OCI-LY3 (cell line): ENCODE measurements around the gene CCKAR.

ENCODE experiments used
- H2AFZ ChIP-seq: fragments of 200-600, 300-600 bp; shearing (Covaris generic); 2 replicates; pipeline ENCODE4 v1.6.0; 2014; ENCODE audit warnings: antibody characterized with exemption, low read depth, low read length
- H3K27ac ChIP-seq: fragments of 200-600, 300-600 bp; sonication (generic); 2 replicates; pipeline ENCODE4 v1.5.1; 2014; ENCODE audit warnings: mild to moderate bottlenecking, low read length, moderate library complexity, mixed read lengths
- H3K27me3 ChIP-seq: fragments of 200-600, 300-600 bp; sonication (generic); 2 replicates; pipeline ENCODE4 v1.6.1; 2014; ENCODE audit warnings: low read depth, low read length, mixed read lengths
- H3K36me3 ChIP-seq: fragments of 200-600, 300-600 bp; sonication (generic); replicated peaks from 2 replicates; pipeline ENCODE3; 2014; ENCODE audit warnings: low read depth, low read length, mixed read lengths
- H3K4me1 ChIP-seq: fragments of 300-600, 200-600 bp; sonication (generic); 2 replicates; pipeline ENCODE4 v1.6.1; 2014; ENCODE audit warnings: low read length, mixed read lengths
- H3K4me2 ChIP-seq: fragments of 200-600, 300-600 bp; sonication (generic); 2 replicates; pipeline ENCODE4 v1.6.1; 2014; ENCODE audit warnings: low read length, mixed read lengths
- H3K4me3 ChIP-seq: fragments of 300-600, 200-600 bp; sonication (generic); 2 replicates; pipeline ENCODE4 v1.5.1; 2014; ENCODE audit warnings: antibody characterized with exemption, mild to moderate bottlenecking, low read length, moderate library complexity
- H3K79me2 ChIP-seq: fragments of 300-600, 200-600 bp; shearing (Covaris generic); 2 replicates; pipeline ENCODE4 v1.6.1; 2014; ENCODE audit warnings: mild to moderate bottlenecking, low read length, mixed read lengths
- H3K9ac ChIP-seq: fragments of 300-600, 200-600 bp; shearing (Covaris generic); 2 replicates; pipeline ENCODE4 v1.6.0; 2014; ENCODE audit warnings: mild to moderate bottlenecking, low read length, moderate library complexity
- H3K9me3 ChIP-seq: fragments of 200-600, 300-600 bp; shearing (Covaris generic); 2 replicates; pipeline ENCODE4 v1.6.1; 2014; ENCODE audit warnings: low read length, mixed read lengths; ENCODE audit not compliant: insufficient read depth
- H4K20me1 ChIP-seq: fragments of 200-600, 300-600 bp; sonication (generic); 2 replicates; pipeline ENCODE4 v1.6.1; 2016; ENCODE audit warnings: low read length, mixed read lengths; ENCODE audit not compliant: insufficient read depth
- EZH2phosphoT487 ChIP-seq: fragments of 200-600 bp; shearing (Covaris generic); IDR thresholded peaks from 2 replicates; pipeline ENCODE4 v1.6.1; 2018; ENCODE audit warnings: antibody characterized with exemption, mixed run types, low read depth
- TF ChIP-seq, protein P1 (sequence below): fragments of 200-600, 300-600 bp; sonication (generic); IDR thresholded peaks from 2 replicates; pipeline ENCODE4 v1.5.1; 2014; ENCODE audit warnings: antibody characterized with exemption, low read length, low read depth

Gene CCKAR, protein sequence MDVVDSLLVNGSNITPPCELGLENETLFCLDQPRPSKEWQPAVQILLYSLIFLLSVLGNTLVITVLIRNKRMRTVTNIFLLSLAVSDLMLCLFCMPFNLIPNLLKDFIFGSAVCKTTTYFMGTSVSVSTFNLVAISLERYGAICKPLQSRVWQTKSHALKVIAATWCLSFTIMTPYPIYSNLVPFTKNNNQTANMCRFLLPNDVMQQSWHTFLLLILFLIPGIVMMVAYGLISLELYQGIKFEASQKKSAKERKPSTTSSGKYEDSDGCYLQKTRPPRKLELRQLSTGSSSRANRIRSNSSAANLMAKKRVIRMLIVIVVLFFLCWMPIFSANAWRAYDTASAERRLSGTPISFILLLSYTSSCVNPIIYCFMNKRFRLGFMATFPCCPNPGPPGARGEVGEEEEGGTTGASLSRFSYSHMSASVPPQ

DNA sequence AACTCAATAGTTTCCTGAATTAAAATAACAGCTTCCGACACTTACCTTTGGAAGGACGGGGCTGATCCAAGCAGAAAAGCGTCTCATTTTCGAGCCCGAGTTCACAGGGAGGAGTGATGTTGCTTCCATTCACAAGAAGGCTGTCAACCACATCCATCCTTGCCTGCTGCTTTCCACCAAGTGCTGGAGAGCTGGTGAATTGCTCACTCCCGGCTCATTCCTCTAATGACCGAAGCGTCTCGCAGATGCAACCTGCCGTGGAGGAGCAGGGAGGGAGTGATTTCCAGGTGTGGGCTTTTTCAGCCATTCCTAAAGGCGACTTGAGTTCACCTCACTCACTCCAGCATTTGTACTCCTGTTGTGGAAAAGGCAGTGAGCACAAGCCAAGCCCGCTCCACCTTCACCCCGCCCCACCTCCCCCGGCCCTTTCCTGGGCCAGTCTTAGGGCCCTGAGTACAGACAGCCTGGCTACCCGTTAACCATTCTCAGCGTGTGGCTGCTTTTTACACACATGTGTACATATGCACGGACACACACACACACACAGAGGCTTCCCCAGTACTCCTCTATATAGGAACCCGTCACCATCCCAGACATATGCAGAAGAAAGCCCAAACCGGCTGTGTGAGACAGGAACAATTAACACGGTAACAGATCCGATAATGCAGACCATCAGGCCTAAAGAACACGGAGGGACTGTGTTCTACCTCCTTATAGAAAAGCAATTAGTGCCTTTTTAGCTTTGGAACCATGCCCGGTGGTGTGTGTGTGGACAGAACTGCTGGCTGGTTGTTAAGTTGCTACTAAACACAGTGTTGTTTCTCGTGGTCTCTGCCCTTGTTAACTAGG is at the start of gene CCKAR:
Gene CCKAR, minus strand, starts transcription at position 374 of the 849 bp plus-strand sequence. Its CDS starts 217 bp downstream, at position 157.
- Histone ChIP-seq H3K9me3 (no peaks in the 10 kb centered on the region), H3K27ac (no peak within 1 kb of the TSS), H3K4me2 (no peak within 1 kb of the TSS), H2AFZ (no peak within 1 kb of the TSS), H3K4me3 (no peak within 1 kb of the TSS), H3K79me2 (no peaks in the 10 kb centered on the region), H3K4me1 (no peaks in the 10 kb centered on the region), H4K20me1 (no peaks in the 10 kb centered on the region), H3K9ac (no peak within 1 kb of the TSS), H3K36me3 (no peaks in the 10 kb centered on the region), H3K27me3 (peaks cover 47% of the 10 kb centered on the region)
- TF ChIP-seq EZH2phosphoT487, result no peak

DNA sequence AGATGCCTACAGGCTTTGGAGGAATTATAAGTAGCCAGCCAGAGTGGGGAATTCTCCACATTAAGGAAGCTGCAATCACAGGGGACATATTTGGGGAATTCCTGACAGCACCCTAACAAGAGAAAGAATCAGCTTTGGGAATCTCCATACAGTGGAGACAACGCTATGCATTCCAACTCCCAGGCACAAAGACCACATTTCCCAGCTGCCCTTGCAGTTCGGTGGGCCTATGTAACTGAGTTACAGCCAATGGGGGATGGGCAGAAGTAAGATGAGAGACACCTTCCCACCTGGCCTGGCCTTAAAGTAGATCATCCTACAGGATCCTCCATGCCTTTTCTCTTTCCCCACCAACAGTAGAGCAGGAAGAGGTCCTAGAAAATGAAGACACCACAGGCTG is 43.4 kb upstream of the CCKAR start:
- Histone ChIP-seq H3K4me1 (peaks cover 3% of the 10 kb centered on the region; the same call in 1 of the 2 replicates), H3K36me3 (no peaks in the 10 kb centered on the region), H3K9ac (no peak overlapping the region), H3K27me3 (no peaks in the 10 kb centered on the region), H4K20me1 (no peaks in the 10 kb centered on the region), H3K4me2 (no peak overlapping the region), H2AFZ (no peak overlapping the region), H3K4me3 (no peak overlapping the region), H3K79me2 (no peaks in the 10 kb centered on the region), H3K27ac (no peak overlapping the region), H3K9me3 (no peaks in the 10 kb centered on the region)
- TF ChIP-seq EZH2phosphoT487, result no peak

DNA sequence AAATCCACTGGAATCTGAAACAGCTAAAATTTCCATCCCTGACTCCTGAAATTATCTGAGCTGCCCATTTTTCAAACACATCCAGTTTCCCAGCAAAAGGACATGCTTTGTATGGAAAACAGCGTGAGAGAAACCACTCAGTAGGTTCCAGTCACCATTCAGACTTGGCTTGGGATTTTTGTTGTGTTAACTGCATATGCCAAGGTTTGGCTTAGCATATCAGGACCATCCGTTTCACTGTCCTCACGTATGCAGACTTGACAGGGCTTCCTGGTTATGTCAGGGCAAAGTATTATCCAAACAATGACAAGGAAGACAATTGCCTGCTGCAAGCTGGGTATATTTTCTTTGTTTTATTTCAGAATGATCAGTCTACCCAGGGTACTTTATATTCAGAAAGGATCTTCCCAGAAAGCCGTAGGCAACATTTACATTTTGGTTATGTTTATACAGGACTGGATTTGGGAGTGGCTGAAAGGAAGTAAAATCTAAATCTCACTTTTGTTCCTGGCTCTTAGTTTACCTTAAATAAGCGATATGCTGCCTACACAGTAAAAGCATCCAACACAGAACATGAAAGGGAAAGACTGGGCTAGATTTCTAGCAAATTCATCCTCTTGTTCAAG is 41.3 kb upstream of the CCKAR start:
- Histone ChIP-seq H2AFZ (no peak overlapping the region), H3K9ac (no peak overlapping the region), H4K20me1 (no peaks in the 10 kb centered on the region), H3K27ac (no peak overlapping the region), H3K36me3 (no peaks in the 10 kb centered on the region), H3K79me2 (no peaks in the 10 kb centered on the region), H3K27me3 (no peaks in the 10 kb centered on the region), H3K9me3 (no peaks in the 10 kb centered on the region), H3K4me2 (no peak overlapping the region), H3K4me1 (peaks cover 3% of the 10 kb centered on the region; the same call in 1 of the 2 replicates), H3K4me3 (no peak overlapping the region)
- TF ChIP-seq, protein P1, sequence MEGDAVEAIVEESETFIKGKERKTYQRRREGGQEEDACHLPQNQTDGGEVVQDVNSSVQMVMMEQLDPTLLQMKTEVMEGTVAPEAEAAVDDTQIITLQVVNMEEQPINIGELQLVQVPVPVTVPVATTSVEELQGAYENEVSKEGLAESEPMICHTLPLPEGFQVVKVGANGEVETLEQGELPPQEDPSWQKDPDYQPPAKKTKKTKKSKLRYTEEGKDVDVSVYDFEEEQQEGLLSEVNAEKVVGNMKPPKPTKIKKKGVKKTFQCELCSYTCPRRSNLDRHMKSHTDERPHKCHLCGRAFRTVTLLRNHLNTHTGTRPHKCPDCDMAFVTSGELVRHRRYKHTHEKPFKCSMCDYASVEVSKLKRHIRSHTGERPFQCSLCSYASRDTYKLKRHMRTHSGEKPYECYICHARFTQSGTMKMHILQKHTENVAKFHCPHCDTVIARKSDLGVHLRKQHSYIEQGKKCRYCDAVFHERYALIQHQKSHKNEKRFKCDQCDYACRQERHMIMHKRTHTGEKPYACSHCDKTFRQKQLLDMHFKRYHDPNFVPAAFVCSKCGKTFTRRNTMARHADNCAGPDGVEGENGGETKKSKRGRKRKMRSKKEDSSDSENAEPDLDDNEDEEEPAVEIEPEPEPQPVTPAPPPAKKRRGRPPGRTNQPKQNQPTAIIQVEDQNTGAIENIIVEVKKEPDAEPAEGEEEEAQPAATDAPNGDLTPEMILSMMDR, result no peak
- TF ChIP-seq EZH2phosphoT487, result no peak

DNA sequence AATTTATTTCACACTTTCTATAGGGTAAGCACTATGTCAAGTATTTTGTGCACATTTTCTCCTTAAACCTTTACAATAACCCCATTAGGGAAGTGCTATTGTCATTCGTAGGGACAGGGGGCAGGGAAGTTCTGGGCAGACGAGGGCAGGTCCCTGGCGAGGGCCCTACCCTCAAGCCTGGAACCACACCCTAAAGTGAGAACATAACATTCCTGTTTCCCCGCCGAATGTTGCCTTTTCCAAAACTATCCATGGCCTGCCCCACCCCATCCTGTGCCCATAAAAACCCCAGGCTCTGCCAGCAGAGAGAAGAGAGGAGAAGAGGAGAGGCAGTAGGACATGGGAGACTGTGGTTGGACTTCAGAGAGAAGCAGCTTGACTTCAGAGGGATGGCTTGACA is 39.8 kb upstream of the CCKAR start:
- H3K36me3 ChIP-seq, result no peaks in the 10 kb centered on the region
- H3K9me3 ChIP-seq, result no peaks in the 10 kb centered on the region
- H2AFZ ChIP-seq, result no peak overlapping the region
- H3K4me1 ChIP-seq, result peaks cover 3% of the 10 kb centered on the region; the same call in 1 of the 2 replicates
- TF ChIP-seq EZH2phosphoT487, result no peak
- TF ChIP-seq, protein P1, result no peak
- H3K9ac ChIP-seq, result no peak overlapping the region
- H3K4me3 ChIP-seq, result no peak overlapping the region
- H3K27ac ChIP-seq, result no peak overlapping the region
- H3K79me2 ChIP-seq, result no peaks in the 10 kb centered on the region
- H3K4me2 ChIP-seq, result no peak overlapping the region
- no peaks in the 10 kb centered on the region for H3K27me3 ChIP-seq
- H4K20me1 ChIP-seq, result no peaks in the 10 kb centered on the region
